GM12878 (cell line): ENCODE measurements around the gene CAMK2N2. TPM values are rescaled to one million over a fixed set of nuclear protein-coding genes. Genes with fewer than 3 reads are reported as not detected.

Source experiments
- ATAC-seq: fragments of 200-7000 bp; cut with Tn5 transposase; 3 replicates; pipeline ENCODE4 v1.9.1; 2020; ENCODE audit warnings: mild to moderate bottlenecking, moderate library complexity
- BruUV-seq: library from RNA; stranded (reverse); fragments of 400-500 nt; replicated peaks from 2 replicates; lab custom pipeline; 2021; lab: Mats Ljungman, UMichigan
- CTCF ChIA-PET: fragments of 300-600 bp; sonication (Branson Sonifier 250); formaldehyde crosslinking; extraction: SDS; loops from one replicate; lab custom pipeline; 2021; ENCODE audit warnings: inconsistent platforms; lab: Yijun Ruan, JAX
- POLR2A ChIA-PET: fragments of 350-600 bp; formaldehyde crosslinking; extraction: SDS; loops from one replicate; lab custom pipeline; 2021; ENCODE audit warnings: inconsistent platforms; lab: Charles Lee
- RAD21 ChIA-PET: fragments of 300-600 bp; sonication (Branson Sonifier 250); formaldehyde crosslinking; loops from one replicate; lab custom pipeline; 2023; ENCODE audit warnings: antibody characterized with exemption; ENCODE audit not compliant: unreplicated experiment; lab: Charles Lee
- SMC1A ChIA-PET: fragments of 300-600 bp; sonication (Branson Sonifier 250); formaldehyde crosslinking; loops from one replicate; lab custom pipeline; 2023; ENCODE audit not compliant: unreplicated experiment, uncharacterized antibody; lab: Charles Lee
- DNase-seq: peaks from one replicate; pipeline ENCODE4 v3.0.0-alpha.2; 2011; ENCODE audit warnings: low read depth, low spot score
- FAIRE-seq: peaks from 3 replicates; lab custom pipeline; 2011; peaks lifted over from hg19 to GRCh38; lab: Jason Lieb, UNC
- H2AFZ ChIP-seq: 2 replicates; pipeline ENCODE4 v1.6.0; 2011; ENCODE audit warnings: low read depth, low read length, control low read depth; ENCODE audit not compliant: control insufficient read depth
- H3K27ac ChIP-seq: 2 replicates; pipeline ENCODE4 v1.5.1; 2011; ENCODE audit warnings: control low read depth; ENCODE audit not compliant: control insufficient read depth, insufficient read depth
- H3K27me3 ChIP-seq, 2 experiments: replicated peaks in 1 of 2; 2 replicates each; pipeline versions ENCODE4 v1.6.0 to v1.6.1; 2011; ENCODE audit warnings: low read length in 1 of 2; ENCODE audit not compliant: control insufficient read depth in 2 of 2, insufficient read depth in 2 of 2
- H3K36me3 ChIP-seq, 2 experiments: 2 replicates each; pipeline ENCODE4 v1.5.1; 2011; ENCODE audit warnings: low read length in 1 of 2; ENCODE audit not compliant: control insufficient read depth in 2 of 2, insufficient read depth in 2 of 2
- H3K4me1 ChIP-seq: 2 replicates; pipeline ENCODE4 v1.6.1; 2011; ENCODE audit warnings: mild to moderate bottlenecking, low read length, moderate library complexity, mixed read lengths; ENCODE audit not compliant: control insufficient read depth, insufficient read depth
- H3K4me2 ChIP-seq: 2 replicates; pipeline ENCODE4 v1.6.0; 2011; ENCODE audit warnings: control low read depth; ENCODE audit not compliant: control insufficient read depth, insufficient read depth
- H3K4me3 ChIP-seq: fragments of 200-600 bp; sonication (generic); 2 replicates; pipeline ENCODE4 v1.5.1; 2016
- H3K79me2 ChIP-seq: 2 replicates; pipeline ENCODE4 v1.6.0; 2011; ENCODE audit warnings: low read length; ENCODE audit not compliant: control insufficient read depth, insufficient read depth
- H3K9ac ChIP-seq: 2 replicates; pipeline ENCODE4 v1.8.0; 2011; ENCODE audit warnings: low read length, control low read depth, mixed read lengths; ENCODE audit not compliant: control insufficient read depth, insufficient read depth
- H3K9me3 ChIP-seq: replicated peaks from 3 replicates; pipeline ENCODE4 v1.5.1; 2011; ENCODE audit warnings: mild to moderate bottlenecking, low read length; ENCODE audit not compliant: control insufficient read depth, insufficient read depth
- H4K20me1 ChIP-seq: 2 replicates; pipeline ENCODE4 v1.6.0; 2011; ENCODE audit not compliant: control insufficient read depth, insufficient read depth
- BHLHE40 ChIP-seq, 2 experiments: fragments of 450-650 bp in 1 of 2; IDR thresholded peaks; 2 replicates each; pipeline ENCODE4 v1.6.1; 2011 to 2017; ENCODE audit warnings: low read depth in 2 of 2, borderline replicate concordance in 1 of 2, improper control_type of control experiment in 1 of 2, low read length in 1 of 2, mild to moderate bottlenecking in 1 of 2
- CBX5 ChIP-seq: sonication (generic); IDR thresholded peaks from 2 replicates; pipeline ENCODE4 v1.6.1; 2016; ENCODE audit warnings: low read depth, moderate library complexity, mild to moderate bottlenecking, inconsistent platforms
- FOXM1 ChIP-seq: IDR thresholded peaks from 2 replicates; pipeline ENCODE4 v1.6.1; 2012; ENCODE audit warnings: low read depth, mild to moderate bottlenecking, inconsistent platforms, low read length, moderate library complexity
- MEF2B ChIP-seq: fragments of 450-650 bp; IDR thresholded peaks from 2 replicates; pipeline ENCODE4 v1.6.1; 2018; ENCODE audit warnings: mild to moderate bottlenecking, moderate library complexity; ENCODE audit not compliant: partially characterized antibody, poor library complexity, severe bottlenecking
- MXI1 ChIP-seq: fragments of 150-350 bp; IDR thresholded peaks from 2 replicates; pipeline ENCODE4 v1.6.1; 2011; ENCODE audit warnings: low read depth, mild to moderate bottlenecking, inconsistent platforms, low read length, improper control_type of control experiment
- NBN ChIP-seq: fragments of 450-650 bp; IDR thresholded peaks from 2 replicates; pipeline ENCODE4 v1.6.1; 2016
- NR2F1 ChIP-seq: fragments of 450-650 bp; conservative IDR thresholded peaks from 2 replicates; pipeline ENCODE4 v1.6.1; 2017; ENCODE audit warnings: mild to moderate bottlenecking
- PML ChIP-seq: IDR thresholded peaks from 2 replicates; pipeline ENCODE4 v1.6.1; 2012; ENCODE audit warnings: low read length, inconsistent platforms
- POU2F2 ChIP-seq: IDR thresholded peaks from 3 replicates; pipeline ENCODE4 v1.6.1; 2011; ENCODE audit warnings: low read depth, mild to moderate bottlenecking, low read length, borderline replicate concordance
- RCOR1 ChIP-seq: conservative IDR thresholded peaks from 2 replicates; pipeline ENCODE4 v1.6.1; 2012; ENCODE audit warnings: low read depth, low read length, improper control_type of control experiment
- SMAD5 ChIP-seq: IDR thresholded peaks from 2 replicates; pipeline ENCODE4 v1.6.1; 2016; ENCODE audit warnings: antibody characterized with exemption, low read depth
- YY1 ChIP-seq: IDR thresholded peaks from 2 replicates; pipeline ENCODE4 v1.6.1; 2011; ENCODE audit warnings: low read depth, mild to moderate bottlenecking, low read length
- WGBS: methylation state at CpG from one replicate; pipeline ENCODE4 v1.1.6; 2016; ENCODE audit warnings: low lambda C conversion rate; ENCODE audit not compliant: insufficient replicate concordance, insufficient coverage; ENCODE audit errors: missing lambda C conversion rate; 5-methylcytosine and 5-hydroxymethylcytosine counted together
- in situ Hi-C: fragments of 300-500 bp; cut with MboI; formaldehyde crosslinking; loops from 9 replicates; pipeline ENCODE4 v1.14.3; 2018; ENCODE audit warnings: mixed read lengths
- intact Hi-C: fragments of 100-400 bp; cut with micrococcal nuclease; formaldehyde crosslinking; loops from one replicate; pipeline ENCODE4 v1.14.2; 2022; ENCODE audit not compliant: unreplicated experiment
- polyA plus RNA-seq, 11 experiments: library from polyadenylated mRNA; depleted of rRNA in 4 of 11; unstranded in 6 of 11; stranded (reverse) in 5 of 11; fragments of >200 nt; fragmentation: Nextera tagmentation in 4 of 11; fragmentation: Illumina TruSeq in 1 of 11; extraction: Ambion mirVana in 4 of 11; extraction: Trizol in 1 of 11; gene quantifications; 1 replicate in 1 of 11; 2 replicates in 10 of 11; pipeline versions ENCODE4 v1.2.1 to v1.2.3, GENCODE V29; 2011 to 2016; ENCODE audit warnings: inconsistent platforms in 2 of 11, missing spikeins in 2 of 11, low read depth in 1 of 11
- total RNA-seq, 4 experiments: library from RNA; depleted of rRNA in 3 of 4; stranded (reverse); fragments of >200 nt in 3 of 4; fragmentation: Illumina TruSeq in 1 of 4; extraction: Trizol in 1 of 4; gene quantifications; 2 replicates each; pipeline versions ENCODE4 v1.2.1 to v1.2.3, GENCODE V29; 2013 to 2021
- TF ChIP-seq, protein P1 (sequence below): fragments of 450-650 bp; IDR thresholded peaks from 2 replicates; pipeline ENCODE4 v1.6.1; 2017; ENCODE audit warnings: mild to moderate bottlenecking, moderate library complexity
- TF ChIP-seq, protein P2 (sequence below): fragments of 450-650 bp; conservative IDR thresholded peaks from 2 replicates; pipeline ENCODE4 v1.6.1; 2017; ENCODE audit warnings: mild to moderate bottlenecking, moderate library complexity

The CAMK2N2 gene
- total and polyA plus RNA-seq, 10 of the 15 experiments (the other 5 are each of a cell fraction or from before 2014, with no cell fraction given): 0.06 to 1.4 (median 0.45) TPM; not detected in 1

DNA sequence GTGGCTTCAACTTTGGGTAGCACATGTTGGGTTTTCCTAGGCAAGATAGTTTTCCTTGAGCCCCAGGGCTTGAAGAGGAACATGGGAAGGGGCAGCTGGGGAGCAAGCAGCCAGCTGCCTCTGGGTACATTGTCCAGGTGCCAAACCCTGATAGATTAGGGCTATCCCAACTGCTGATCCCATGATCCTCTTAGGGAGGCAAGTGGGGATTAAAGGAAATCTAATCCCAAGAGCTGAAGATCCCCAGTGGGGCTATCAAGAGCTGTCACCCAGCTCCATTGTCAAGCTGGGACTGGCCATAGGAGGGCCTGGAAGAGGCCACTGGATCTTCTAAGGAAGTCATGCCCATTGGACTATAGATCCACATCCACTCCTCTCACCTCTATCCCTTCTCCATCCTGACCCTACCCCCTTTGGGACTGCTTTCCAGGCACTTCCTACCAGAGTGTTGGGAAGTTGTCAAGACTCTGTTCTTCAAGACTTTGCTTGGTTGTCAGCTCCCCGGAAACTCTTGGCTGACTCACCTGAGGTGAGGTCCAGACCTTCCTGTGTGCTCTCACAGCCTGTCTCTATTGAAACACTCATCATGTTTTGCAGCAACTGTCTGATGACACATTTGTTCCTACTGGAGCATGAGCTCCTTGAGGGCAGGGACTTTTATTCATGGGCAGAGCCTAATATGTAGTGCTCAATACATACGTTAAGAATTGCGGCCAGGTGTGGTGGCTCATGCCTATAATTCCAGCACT, 5.9 kb downstream of the CAMK2N2 start (continued):
- TF ChIP-seq PML: no peak
- TF ChIP-seq SMAD5: no peak
- no peak for TF ChIP-seq CBX5
- TF ChIP-seq, protein P1, sequence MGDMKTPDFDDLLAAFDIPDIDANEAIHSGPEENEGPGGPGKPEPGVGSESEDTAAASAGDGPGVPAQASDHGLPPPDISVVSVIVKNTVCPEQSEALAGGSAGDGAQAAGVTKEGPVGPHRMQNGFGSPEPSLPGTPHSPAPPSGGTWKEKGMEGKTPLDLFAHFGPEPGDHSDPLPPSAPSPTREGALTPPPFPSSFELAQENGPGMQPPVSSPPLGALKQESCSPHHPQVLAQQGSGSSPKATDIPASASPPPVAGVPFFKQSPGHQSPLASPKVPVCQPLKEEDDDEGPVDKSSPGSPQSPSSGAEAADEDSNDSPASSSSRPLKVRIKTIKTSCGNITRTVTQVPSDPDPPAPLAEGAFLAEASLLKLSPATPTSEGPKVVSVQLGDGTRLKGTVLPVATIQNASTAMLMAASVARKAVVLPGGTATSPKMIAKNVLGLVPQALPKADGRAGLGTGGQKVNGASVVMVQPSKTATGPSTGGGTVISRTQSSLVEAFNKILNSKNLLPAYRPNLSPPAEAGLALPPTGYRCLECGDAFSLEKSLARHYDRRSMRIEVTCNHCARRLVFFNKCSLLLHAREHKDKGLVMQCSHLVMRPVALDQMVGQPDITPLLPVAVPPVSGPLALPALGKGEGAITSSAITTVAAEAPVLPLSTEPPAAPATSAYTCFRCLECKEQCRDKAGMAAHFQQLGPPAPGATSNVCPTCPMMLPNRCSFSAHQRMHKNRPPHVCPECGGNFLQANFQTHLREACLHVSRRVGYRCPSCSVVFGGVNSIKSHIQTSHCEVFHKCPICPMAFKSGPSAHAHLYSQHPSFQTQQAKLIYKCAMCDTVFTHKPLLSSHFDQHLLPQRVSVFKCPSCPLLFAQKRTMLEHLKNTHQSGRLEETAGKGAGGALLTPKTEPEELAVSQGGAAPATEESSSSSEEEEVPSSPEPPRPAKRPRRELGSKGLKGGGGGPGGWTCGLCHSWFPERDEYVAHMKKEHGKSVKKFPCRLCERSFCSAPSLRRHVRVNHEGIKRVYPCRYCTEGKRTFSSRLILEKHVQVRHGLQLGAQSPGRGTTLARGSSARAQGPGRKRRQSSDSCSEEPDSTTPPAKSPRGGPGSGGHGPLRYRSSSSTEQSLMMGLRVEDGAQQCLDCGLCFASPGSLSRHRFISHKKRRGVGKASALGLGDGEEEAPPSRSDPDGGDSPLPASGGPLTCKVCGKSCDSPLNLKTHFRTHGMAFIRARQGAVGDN: no peak
- no peak for TF ChIP-seq POU2F2

- peak overlapping the region; percentile 98 for H3K9ac ChIP-seq
- FAIRE-seq: peak; percentile 84
- CTCF ChIA-PET: interaction anchor here (0.6 to 7.1 kb wide), 22 partner anchors 8 to 670 kb away, joined by 3 to 69 read pairs (median 4); partner anchors contain the start of genes PARL and VWA5B2
- DNase-seq: peak; percentile 85
- peak; percentile 88 for ATAC-seq
- no peaks in the 10 kb centered on the region for H3K9me3 ChIP-seq
- no peaks in the 10 kb centered on the region for H3K4me1 ChIP-seq
- POLR2A ChIA-PET: no interaction called here
- no peaks in the 10 kb centered on the region for H4K20me1 ChIP-seq
- H3K36me3 ChIP-seq: peaks cover 0 to under 1% of the 10 kb centered on the region in 2 experiments; a peak in 2 of 4 replicates
- H3K4me2 ChIP-seq: peak overlapping the region; percentile 100
- RAD21 ChIA-PET: interaction anchor here (1.0 to 1.5 kb wide), 6 partner anchors 23 to 366 kb away, joined by 3 to 17 read pairs (median 4); partner anchors contain the start of genes ABCC5, ABCF3 and PARL
- BruUV-seq: no TSS peak
- SMC1A ChIA-PET: interaction anchor here (0.6 to 1.2 kb wide), 7 partner anchors 21 to 355 kb away, joined by 3 to 6 read pairs (median 3); partner anchors contain the start of gene VWA5B2
- peak overlapping the region; percentile 90 for H2AFZ ChIP-seq
- intact Hi-C loops: loop anchor here (1.0 to 10.0 kb wide), 4 partner anchors 47 to 355 kb away; partner anchors contain the start of genes ABCC5, ABCF3 and PSMD2
- in situ Hi-C loops: no loop called here
- peak overlapping the region; percentile 82 for H3K4me3 ChIP-seq
- no peaks in the 10 kb centered on the region for H3K27me3 ChIP-seq
- peak overlapping the region; percentile 91 for H3K27ac ChIP-seq
- H3K79me2 ChIP-seq: peaks cover 17% of the 10 kb centered on the region
- 16% methylated on average over 20 of the region's 20 CpGs for WGBS
- TF ChIP-seq RCOR1 (no peak), YY1 (0 out of 2 replicates have a peak, but pooled peaks have one; percentile 25), NBN (0 out of 2 replicates have a peak, but pooled peaks have one; percentile 12), NR2F1 (0 out of 2 replicates have a peak, but pooled peaks have one; percentile 27), MXI1 (0 out of 2 replicates have a peak, but pooled peaks have one; percentile 48), MEF2B (peak; percentile 31), BHLHE40 (IDR thresholded peaks at IDR 0.05; ENCODE audit: borderline replicate concordance in 1 of 2, low read depth in 2 of 2, low read length in 1 of 2) (0 out of 4 replicates have a peak, but pooled peaks of 1 of the 2 experiments have one; percentile 41), FOXM1 (peak; percentile 69; the same call in 1 of the 2 replicates)
- TF ChIP-seq, protein P2, sequence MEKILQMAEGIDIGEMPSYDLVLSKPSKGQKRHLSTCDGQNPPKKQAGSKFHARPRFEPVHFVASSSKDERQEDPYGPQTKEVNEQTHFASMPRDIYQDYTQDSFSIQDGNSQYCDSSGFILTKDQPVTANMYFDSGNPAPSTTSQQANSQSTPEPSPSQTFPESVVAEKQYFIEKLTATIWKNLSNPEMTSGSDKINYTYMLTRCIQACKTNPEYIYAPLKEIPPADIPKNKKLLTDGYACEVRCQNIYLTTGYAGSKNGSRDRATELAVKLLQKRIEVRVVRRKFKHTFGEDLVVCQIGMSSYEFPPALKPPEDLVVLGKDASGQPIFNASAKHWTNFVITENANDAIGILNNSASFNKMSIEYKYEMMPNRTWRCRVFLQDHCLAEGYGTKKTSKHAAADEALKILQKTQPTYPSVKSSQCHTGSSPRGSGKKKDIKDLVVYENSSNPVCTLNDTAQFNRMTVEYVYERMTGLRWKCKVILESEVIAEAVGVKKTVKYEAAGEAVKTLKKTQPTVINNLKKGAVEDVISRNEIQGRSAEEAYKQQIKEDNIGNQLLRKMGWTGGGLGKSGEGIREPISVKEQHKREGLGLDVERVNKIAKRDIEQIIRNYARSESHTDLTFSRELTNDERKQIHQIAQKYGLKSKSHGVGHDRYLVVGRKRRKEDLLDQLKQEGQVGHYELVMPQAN: no peak
These were observed 11.1 kb downstream of the CAMK2N2 start for GRCh38 chr3:184250167-184250828.
